GM19099 (cell line): ENCODE results near the gene ANKRD7.

Source experiments
- POLR2A ChIP-seq: IDR thresholded peaks from 3 replicates; pipeline ENCODE4 v1.6.1; 2011; ENCODE audit warnings: low read depth; ENCODE audit not compliant: insufficient read length; ENCODE audit errors: extremely low read depth

ANKRD7 gene

GRCh38 chr7:118218413-118219156 is 5.9 kb upstream of the ANKRD7 start:
- TF ChIP-seq POLR2A = no peak

- TF ChIP-seq POLR2A = no peak
These were observed 5.4 kb upstream of the ANKRD7 start for GRCh38 chr7:118219157-118219512.

- no peak for TF ChIP-seq POLR2A
These were observed 3.9 kb upstream of the ANKRD7 start for GRCh38 chr7:118220583-118220982.

GRCh38 chr7:118222591-118222990 is 1.9 kb upstream of the ANKRD7 start:
- TF ChIP-seq POLR2A = no peak

- no peak for TF ChIP-seq POLR2A
These were observed 8.3 kb downstream of the ANKRD7 start for GRCh38 chr7:118232837-118233236.

GRCh38 chr7:118233799-118234198 is 9.3 kb downstream of the ANKRD7 start:
- no peak for TF ChIP-seq POLR2A

GRCh38 chr7:118239014-118239413 is 14.5 kb downstream of the ANKRD7 start:
- no peak for TF ChIP-seq POLR2A

GRCh38 chr7:118243695-118244094 is 19.2 kb downstream of the ANKRD7 start:
- TF ChIP-seq POLR2A = no peak

GRCh38 chr7:118245267-118246040 is 20.9 kb downstream of the ANKRD7 start:
- TF ChIP-seq POLR2A = no peak

- no peak for TF ChIP-seq POLR2A
These were observed 26.5 kb downstream of the ANKRD7 start for GRCh38 chr7:118250860-118251494.

- no peak for TF ChIP-seq POLR2A
These were observed 27.6 kb downstream of the ANKRD7 start for GRCh38 chr7:118252087-118252486.

GRCh38 chr7:118259115-118259514 is 34.6 kb downstream of the ANKRD7 start:
- TF ChIP-seq POLR2A = no peak

- TF ChIP-seq POLR2A = no peak
These were observed 40.3 kb downstream of the ANKRD7 start for GRCh38 chr7:118264836-118265235.

- no peak for TF ChIP-seq POLR2A
These were observed 56.0 kb downstream of the ANKRD7 start for GRCh38 chr7:118280319-118281012.

GRCh38 chr7:118281196-118281595 is 56.7 kb downstream of the ANKRD7 start:
- no peak for TF ChIP-seq POLR2A
